HG03175 (cell line): Measurements from ENCODE around the gene TNPO3.
A peak's percentile ranks its signal among the peaks of the same experiment; 100 is the strongest.
"Not testable (repeated sequence)": the region's sequence is repeated elsewhere in the genome, so short reads cannot be mapped to it uniquely, and the experiment has no call there.

Source experiments
- ATAC-seq: cut with Tn5 transposase; IDR thresholded peaks from one replicate; pipeline ENCODE4 v1.9.1; 2021; ENCODE audit warnings: mild to moderate bottlenecking, moderate library complexity; ENCODE audit not compliant: unreplicated experiment

The TNPO3 gene

DNA sequence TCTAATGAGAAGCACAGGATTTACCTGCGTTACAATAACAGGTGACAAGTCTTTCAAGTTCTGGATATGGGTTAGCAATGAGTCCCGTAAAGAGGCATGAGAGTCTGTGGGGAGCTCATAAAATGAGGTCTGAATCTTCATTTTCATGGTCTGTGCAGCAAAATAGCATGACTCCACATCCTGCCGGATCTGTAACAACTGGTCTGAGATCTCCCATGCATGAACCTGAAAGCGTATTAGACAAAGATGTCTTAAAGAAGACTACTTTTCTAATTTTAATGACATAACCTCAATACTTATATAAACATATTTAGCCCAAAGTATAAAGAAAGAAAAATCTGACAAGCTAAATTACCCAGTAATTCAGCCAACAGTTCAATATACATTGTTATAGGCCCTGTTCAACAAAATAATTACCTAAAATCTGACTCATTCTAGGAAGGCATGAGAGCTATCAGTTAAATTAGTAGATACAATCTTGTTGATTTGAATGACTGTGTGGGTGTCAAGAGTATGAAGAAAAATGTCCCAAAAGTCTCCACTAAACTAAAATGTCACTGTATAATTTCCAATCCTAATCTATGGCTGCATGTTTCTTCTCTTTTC is 36.9 kb downstream of the TNPO3 start:
- ATAC-seq, result peak; percentile 82

- ATAC-seq, result no peak
These were observed 37.6 kb downstream of the TNPO3 start for GRCh38 chr7:129017264-129017663.

GRCh38 chr7:129014501-129015101 is 40.3 kb downstream of the TNPO3 start:
- ATAC-seq, result no peak

DNA sequence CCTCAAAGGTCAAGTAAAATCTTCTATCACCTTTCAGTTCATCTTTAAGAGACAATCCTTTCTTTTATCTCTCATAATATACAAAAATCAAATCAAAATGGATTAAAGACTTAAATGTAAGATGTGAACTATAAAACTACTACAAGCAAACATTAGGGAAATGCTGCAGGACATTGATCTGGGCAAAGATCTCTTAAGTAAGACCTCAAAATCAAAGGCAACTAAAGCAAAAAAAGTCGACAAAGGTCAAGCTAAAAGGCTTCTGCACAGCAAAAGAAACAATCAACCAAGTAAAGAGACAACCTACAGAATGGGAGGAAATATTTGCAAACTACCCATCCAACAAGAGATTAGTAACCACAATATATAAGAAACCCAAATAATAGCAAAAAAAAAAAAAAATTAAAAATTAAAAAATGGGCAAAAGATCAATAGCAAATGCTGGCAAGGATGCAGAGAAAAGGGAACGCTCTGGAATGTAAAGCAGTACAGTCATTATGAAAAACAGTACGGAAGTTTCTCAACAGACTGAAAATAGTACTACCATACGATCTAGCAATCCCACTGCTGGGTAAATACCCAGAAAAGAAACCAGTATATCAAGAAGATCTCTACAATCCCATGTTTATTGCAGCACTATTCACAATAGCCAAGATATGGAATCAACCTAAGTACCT is 41.7 kb downstream of the TNPO3 start:
- ATAC-seq, result no peak

GRCh38 chr7:129012641-129013040 is 42.3 kb downstream of the TNPO3 start:
- ATAC-seq, result no peak

DNA sequence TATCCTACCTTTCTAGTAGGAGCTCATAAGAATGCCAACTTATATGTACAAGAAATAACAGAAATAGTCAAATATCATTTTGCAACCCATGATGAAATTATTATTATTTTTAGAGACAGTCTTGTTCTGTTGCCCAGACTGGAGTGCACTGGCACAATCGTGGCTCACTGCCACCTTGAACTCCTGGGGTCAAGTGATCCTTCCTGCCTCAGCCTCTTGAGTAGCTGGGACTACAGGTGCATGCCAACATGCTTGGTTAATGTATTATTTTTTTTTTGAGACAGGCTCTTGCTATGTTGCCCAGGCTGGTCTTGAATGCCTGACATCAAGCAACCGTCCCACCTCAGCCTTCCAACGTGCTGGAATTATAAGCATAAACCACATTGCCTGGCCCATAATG is 44.8 kb downstream of the TNPO3 start:
- no peak for ATAC-seq

DNA sequence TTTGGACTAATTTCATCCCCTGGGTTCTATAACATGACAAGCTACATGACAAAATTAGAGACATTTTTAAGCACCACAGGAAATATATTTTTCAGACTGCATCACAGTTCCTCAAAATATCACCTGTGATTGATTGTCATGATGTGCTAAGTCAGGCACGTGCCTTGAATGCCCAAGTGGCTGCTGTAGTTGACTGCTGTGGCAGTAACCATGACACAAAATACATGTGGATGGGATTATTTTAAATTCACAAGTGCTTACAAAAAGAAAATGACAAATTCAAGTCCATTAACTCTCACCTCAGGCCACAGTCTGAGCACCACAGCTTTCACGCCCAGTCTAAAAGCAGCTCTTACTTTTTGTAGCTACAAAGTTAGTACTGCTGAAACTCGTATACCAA is 45.5 kb downstream of the TNPO3 start:
- ATAC-seq, result peak; percentile 84

DNA sequence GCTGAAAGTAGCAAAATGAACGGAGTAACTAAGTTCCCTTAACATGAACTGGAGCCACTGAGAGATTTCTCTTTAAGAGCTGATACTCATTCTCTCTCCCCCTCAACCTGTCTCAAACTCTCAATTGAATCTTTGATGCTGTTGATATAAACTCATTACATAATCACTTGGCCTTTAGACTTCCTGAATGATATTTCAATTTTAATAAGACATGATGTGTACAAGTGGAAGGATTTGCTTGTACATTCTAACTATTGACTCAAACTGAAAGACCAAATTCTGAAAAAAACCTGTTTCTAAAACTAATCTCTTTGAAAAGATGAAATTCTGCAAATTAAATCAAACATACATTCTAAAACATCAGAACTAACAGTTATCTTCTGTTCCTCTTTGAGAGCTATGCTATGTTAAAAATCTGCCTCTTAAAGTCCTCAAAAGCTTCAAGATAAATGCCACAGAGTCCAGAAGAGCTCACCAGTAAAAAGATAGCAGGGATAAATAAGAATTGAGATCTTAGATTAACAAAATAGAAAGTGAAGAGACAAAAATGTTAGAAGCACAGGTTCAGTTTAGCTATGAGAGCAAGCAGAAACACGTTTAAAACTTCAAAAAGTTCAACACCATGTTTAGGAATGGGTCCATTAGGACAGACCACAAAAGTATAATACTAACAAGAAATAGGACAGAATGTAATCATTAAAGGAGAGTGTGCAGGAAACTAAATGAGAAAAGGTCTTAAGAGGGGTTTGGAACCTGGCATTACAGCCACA is 46.1 kb downstream of the TNPO3 start:
- peak; percentile 22 for ATAC-seq

- no peak for ATAC-seq
These were observed 47.3 kb downstream of the TNPO3 start for GRCh38 chr7:129007572-129007971.

DNA sequence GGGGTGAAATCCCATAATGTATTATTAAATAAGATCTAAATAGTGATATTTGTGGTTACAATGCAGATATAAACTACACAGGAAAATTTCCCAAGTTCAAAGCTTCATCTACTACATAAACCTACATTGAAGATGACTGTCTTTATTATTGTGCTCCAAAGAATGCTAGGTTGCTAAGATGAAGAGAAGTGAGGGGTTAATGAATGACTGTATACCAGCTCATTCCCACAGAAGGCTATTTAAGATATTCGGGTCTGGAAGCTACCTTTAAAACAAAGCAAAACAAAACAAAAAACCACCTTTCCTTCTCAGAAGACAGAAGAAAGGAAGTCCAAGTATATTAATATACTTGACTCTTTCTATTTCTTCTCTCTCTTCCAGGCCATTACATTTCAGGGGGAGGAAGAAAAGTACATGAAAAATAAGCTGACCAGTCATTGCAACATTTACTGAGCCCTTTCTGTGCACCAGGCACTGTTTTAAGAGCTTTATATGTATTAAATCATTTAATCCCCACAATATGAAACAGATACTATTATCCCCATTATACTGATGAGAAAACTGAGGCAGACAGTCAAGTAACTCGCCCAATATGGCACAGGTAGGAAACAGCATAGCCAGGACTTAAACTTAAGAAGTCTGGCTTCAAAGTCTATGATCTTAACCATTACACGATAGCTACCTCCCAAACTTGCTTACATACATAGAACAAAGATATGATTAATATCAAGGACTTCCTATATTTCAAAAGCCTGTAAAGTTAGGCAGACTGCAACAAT is 48.1 kb downstream of the TNPO3 start:
- no peak for ATAC-seq

DNA sequence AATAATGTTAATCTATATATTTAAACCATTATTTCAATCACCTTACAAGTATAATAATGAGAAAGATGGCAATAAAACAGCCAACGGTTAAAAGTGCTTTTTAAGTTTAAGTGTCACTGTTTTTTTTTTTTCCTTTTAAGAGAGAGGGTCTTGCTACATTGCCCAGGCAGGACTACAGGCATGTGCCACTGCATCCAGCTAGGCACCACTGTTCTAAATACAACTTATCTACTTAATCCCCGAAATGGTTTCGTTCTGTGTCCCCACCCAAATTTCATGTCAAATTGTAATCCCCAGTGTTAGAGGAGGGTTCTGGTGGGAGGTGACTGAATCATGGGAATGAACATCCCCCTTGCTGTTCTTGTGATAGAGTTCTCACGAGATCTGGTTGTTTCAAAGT is 49.7 kb downstream of the TNPO3 start:
- ATAC-seq, result no peak

GRCh38 chr7:128997181-128997580 is 57.7 kb downstream of the TNPO3 start:
- ATAC-seq, result no peak

DNA sequence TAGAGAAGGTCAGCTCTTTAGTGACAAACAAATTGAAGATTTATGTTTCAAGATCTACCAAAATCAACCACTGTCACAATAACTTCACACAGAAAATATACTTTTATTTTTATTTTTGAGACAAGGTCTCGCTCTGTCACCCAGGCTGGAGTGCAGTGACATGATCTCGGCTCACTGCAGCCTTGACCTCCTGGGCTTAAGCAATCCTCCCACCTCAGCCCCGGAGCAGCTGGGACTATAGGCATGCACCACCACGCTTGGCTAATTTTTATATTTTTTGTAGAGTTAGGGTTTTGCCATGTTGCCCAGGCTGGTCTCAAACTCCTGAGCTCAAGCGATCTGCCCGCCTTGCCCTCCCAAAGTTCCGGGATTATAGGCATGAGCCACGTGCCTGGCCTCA is 60.4 kb downstream of the TNPO3 start:
- not testable (repeated sequence) for ATAC-seq

GRCh38 chr7:128993419-128993818 is 61.5 kb downstream of the TNPO3 start:
- no peak for ATAC-seq

DNA sequence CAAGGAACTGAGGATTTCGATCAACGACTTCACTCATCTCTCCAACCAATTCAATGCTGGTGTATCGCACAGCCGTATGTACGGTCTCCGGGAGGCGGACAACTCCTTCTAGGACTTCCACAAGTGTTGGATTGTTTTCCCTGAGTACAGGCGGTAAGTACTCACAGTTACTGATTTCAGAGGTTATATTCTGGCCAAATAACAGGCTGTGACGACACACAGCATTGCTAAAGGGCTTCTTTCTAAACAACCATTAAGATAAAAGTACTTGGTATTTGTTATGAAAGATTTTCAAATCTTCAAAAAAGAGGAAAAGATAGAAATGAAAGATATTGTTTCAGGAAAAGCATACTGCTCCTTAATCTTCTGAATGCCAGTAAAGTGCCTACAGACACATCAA is 65.0 kb downstream of the TNPO3 start:
- ATAC-seq, result no peak

DNA sequence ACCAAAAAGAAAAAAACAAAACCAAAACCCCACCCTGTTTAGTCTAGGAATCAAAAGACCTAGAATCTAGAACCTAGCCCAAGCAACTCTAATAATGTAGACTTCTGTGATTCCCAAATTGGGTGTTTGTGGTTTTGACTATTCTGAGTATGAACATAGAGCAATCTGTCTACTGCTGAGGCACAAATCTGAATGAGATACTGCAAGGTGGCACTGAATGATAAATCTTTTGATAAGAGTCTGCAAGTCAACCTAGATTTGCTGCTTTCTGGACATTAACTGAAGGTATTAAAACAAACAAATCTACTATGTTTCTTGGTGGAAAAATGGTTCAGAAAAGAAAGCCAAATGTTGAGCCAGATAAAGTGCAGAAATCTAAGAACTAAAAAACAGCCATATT is 66.5 kb downstream of the TNPO3 start:
- ATAC-seq, result no peak

- ATAC-seq, result no peak
These were observed 68.3 kb downstream of the TNPO3 start for GRCh38 chr7:128986609-128987008.

- ATAC-seq, result no peak
These were observed 69.3 kb downstream of the TNPO3 start for GRCh38 chr7:128985660-128986059.

DNA sequence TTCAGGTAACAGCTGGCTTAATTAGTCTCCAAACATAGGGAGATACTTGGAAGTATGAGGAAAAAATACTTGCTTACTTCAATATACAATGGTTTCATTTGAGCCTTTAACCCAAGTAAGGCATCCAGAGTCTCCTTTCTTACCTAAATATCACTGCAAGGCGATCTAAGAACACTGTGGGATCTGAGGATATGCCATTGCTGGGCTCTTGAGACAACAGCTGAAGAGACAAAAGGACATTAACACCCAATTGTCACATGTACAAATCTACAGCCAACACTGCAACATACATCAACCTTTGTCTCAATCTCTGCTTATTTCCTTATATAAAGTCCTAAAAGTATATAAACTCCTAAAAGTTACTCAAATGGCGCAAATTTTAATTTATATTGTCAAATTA is 72.8 kb downstream of the TNPO3 start:
- no peak for ATAC-seq

DNA sequence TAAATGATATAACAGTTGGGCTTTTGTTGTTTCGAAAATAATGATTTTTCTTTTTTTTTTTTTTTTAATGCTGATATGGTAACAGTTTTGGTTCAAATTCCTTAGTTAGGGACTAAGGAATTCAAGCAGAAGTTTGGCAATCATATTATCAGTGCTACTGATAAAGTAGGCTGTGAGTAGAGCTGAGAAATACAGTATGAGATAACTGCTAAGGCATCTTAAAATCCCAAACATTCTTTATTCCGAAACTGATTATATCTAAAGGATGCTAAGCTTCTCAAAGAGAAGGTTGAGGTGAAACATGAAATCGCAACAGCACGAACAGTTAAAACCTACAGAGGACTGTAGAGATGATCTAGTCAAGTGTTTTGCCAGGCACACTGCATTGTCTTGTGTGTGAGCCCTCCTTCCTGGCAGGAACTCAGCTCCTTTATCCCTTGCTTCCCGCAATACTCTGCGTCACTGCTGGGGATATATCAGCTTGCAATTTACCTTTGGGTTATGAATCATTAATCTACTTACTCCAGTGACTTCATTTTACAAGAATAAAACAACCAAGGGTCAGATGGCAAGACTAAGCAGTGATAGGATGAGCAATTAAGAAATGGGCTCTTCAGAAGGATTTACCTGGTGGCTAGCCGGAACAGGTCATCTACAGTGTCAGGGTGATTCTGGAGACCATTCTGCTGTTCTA is 80.5 kb downstream of the TNPO3 start:
- ATAC-seq, result no peak
